NCI-H1417 (cell line): ENCODE results near the gene NEU4.
"Not testable (repeated sequence)": the region's sequence is repeated elsewhere in the genome, so short reads cannot be mapped to it uniquely, and the experiment has no call there.

Experiments used
- DNase-seq, 3 experiments: peaks; one replicate each; lab custom pipeline; 2025; lab: John Stamatoyannopoulos, UW

The NEU4 gene

DNA sequence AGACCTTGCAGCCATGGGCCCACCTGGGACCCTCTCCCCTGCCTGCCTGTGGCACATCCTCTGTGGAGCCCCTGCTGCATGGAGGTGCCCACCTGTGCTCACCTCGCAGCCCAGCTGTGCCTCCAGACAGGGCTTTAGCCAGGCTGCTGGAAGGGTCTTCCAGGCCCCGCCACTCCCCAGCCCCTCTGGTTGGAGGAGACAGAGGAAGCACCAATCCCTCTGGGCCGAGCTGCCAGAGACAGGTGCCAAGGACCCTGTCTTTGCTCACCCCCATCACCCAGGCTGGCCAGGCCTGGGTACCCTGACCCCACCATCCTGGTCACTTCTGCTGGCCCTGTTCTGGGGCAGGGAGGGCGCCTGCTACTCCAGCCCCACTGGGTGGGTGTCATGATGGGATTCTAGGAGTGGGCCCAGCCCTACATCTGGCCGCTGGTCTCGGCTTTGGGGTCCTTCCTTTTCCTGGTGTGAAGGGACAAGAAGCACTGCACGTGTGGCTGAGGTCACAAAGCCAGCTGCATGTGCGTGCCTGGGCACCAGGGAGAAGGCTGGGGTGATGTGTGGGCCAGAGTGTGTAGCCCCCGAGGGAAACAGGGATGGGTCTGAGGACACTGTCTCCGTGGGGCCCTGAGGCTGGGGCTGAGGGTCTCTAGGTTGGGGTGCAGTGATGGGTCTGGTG lies 9.3 kb upstream of the NEU4 start:
- DNase-seq = no peak

DNA sequence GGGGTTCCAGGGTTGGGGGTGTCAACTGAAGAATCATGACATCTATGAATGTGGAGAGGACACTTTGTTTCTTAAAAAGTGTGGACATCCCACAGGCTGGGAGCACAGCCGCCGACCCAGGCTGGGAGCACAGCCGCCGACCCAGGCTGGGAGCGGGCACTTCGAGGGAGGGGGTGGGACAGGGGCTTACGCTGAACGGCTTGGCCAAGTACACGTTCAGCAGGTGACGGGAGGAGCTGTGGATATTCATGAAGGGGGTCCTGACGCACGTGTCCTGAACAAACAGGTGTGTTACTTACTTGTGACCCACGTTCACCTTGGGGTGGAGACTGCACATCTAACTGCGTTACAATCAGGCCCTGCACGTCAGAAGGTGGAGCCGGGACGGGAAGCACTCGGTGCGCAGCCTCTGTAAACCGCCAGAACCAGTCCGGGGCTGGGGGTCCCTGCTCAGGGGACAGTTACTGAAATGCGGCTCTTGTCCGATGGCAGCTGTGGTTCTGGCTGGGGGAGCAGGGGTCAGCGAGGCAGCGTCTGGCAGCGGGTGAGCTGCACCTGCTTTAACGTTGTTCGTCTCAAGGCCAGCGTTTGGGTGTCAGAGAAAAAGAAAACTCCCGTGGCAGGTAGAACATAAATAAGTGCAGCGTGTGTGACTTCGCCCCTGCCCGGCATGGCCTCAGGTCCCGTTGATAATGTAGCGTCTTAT lies 8.6 kb upstream of the NEU4 start:
- DNase-seq = not testable (repeated sequence)

DNA sequence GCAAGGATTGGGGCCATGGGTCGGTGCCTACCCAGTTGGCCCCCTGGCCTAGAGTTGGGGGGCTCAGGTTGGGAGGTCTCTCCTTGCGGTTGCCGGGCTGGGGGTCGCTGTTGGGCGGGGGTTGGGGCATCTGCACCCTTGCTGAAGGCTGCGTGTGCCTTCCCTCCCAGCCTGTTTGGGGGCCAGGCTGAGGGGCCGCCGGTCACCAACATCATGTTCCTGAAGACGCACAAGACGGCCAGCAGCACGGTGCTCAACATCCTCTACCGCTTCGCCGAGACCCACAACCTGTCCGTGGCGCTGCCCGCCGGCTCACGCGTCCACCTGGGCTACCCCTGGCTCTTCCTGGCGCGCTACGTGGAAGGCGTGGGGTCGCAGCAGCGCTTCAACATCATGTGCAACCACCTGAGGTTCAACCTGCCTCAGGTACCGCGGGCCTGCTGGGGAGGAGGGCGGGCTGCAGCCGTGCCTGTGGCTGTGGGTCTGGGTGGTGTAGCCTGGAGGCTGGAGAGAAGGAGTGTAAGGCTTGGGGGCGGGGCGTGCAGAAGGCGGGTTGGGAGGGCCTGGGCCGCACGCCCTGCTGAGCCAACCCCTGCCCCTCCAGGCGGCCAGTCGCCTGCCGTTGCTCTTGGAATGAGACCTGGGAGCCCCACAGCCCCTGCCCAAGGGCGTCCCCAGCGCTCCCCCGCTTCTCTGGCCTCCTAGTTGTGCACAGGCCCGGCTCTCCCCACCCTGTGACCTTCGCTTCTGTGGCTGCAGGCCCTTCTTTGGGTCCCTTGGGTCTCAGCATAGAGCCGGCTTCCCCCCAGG lies 7.2 kb upstream of the NEU4 start:
- no peak for DNase-seq

DNA sequence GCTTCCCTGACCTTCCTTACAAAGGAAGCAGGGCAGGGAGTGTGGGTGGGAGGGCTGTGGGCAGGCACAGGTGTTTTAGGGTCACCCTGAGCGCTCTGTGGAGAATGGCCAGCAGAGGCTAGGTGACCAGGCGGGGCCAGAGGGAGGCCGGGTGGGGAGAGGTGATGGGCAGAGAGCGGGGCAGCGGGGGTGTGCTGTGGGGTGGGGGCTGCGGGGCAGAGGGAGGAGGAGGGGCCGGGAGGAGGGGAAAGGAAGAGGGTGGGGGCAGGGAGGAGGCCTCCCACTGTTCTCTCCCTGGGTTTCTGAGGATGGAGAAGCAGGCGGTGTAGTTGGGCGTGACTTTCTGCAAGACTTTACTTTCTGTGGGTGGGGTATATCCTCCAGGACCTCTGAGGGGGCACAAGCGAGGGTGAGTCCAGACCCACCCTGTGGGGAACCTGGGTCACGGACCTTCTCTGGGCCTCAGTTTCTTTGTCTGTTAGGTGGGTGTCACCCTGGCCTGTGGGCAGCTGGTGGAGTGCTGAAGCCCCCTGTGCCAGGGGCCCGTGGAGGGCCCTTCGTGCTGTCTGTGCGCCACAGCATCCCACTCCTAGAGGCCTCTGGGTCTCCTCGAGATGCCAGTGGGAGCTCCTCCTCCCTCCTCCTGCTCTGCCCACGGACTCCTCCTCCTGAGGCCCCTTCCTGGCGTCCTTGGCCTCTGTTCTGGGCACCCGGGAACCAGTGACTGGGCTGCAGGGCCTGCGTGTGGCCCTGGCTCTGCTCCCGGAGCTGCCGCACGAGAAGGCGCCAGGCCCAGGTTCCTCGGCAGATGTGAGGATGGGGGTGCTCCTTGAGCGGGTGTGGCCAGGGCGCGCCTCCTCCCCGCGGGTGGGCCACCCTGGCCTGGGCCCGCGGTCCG lies 6.3 kb upstream of the NEU4 start:
- no peak for DNase-seq

DNA sequence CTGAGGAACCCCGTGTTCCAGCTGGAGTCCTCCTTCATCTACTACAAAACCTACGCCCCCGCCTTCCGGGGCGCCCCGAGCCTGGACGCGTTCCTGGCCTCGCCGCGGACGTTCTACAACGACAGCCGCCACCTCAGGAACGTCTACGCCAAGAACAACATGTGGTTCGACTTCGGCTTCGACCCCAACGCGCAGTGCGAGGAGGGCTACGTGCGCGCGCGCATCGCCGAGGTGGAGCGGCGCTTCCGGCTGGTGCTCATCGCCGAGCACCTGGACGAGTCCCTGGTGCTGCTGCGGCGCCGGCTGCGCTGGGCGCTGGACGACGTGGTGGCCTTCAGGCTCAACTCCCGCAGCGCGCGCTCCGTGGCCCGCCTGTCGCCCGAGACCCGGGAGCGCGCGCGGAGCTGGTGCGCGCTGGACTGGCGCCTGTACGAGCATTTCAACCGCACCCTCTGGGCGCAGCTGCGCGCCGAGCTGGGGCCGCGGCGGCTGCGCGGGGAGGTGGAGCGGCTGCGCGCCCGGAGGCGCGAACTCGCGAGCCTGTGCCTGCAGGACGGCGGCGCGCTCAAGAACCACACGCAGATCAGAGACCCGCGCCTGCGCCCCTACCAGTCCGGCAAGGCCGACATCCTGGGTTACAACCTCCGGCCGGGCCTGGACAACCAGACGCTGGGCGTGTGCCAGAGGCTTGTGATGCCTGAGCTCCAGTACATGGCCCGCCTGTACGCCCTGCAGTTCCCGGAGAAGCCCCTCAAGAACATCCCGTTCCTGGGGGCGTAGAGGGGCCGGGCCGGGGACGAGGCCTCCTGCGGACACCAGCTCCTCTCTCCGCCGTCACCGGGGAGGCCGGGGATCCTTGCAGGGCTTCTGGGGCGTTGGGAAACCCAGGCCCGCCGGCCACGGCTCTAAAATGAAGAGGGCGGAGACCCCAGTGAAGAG lies 5.3 kb upstream of the NEU4 start:
- peak in 2 of 3 experiments; percentile 63 to 72 for DNase-seq

DNA sequence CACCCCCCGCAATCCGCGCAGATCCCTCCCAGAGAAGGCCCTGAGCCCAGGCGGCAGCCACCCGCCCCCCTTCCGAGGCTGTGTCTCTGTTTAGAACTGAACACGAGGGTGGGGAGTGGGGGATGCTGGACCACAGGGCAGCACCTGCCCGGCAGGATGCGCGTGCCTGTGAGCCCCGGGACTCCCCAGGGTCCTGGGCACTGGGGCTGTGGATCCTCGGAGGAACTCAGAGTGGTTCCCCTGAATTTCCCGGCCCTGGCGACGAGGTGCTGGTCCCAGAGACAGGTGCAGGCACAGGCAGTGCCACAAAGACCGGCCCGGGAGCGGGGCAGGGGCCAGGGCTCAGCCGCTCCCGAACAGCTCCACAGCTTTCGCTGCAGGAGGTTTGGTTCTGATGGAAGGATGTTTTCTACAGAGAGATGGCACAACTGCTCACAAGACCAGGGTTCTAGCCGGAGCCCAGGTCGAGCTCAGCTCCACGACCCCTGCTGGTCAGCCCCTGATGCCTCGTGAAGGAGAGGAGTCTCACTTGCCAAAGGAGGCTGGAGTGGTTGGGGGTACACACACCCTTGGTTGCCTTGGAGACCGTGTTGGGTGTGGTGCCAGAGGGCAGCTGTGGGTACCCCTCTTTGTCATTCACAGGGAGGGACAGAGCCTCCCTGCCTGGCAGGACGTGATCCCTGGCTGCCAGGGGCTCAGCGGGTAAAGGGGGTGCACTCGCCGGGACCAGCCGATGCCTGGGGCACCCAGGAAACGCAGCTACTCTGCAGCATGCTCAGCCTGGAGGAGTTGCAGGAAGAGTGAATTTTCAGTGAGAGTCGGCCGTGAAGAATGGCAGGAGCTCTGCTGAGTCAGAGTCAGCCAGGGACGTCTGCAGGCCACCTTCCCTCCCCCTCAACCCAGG lies 4.4 kb upstream of the NEU4 start:
- DNase-seq = peak in 2 of 3 experiments; percentile 16 to 33

DNA sequence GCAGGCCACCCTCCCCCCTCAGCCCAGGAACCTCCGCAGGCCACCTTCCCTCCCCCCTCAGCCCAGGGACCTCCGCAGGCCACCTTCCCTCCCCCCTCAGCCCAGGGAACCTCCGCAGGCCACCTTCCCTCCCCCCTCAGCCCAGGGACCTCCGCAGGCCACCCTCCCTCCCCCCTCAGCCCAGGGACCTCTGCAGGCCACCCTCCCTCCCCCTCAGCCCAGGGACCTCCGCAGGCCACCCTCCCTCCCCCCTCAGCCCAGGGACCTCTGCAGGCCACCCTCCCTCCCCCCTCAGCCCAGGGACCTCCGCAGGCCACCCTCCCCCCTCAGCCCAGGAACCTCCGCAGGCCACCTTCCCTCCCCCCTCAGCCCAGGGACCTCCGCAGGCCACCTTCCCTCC lies 2.8 kb upstream of the NEU4 start:
- DNase-seq = not testable (repeated sequence)

DNA sequence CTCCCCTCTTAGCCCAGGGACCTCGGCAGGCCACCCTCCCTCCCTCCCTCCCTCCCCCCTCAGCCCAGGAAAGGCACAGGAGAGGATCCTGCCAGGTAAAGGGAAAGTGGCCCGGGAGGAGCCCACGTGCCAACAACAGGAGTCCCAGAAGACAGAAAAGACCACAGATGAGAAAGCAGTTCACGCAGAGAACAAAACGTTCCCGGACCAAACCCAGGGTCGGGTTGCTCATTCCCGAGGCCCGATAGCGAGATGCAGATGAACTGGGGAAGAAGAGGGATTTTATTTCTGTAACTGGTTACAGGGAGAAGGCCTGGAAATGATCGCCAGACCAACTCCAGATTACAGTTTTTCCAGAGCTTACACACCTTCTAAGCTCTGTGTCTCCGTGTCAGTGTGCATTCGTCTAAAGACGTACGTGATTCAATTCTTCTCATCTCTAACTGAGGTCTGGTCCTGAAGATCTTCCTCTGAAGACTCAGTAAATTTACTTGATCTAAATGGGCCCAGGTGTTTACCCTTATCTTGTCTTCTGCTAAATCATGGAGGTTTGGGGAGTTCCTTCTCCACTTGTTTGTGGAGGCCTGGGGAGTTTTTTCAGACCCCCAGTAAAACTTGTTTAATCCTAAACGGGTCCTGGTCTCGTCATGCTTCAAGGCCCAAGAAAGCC lies 807 bp upstream of the NEU4 start:
- DNase-seq = peak in 1 of 3 experiments; percentile 6

DNA sequence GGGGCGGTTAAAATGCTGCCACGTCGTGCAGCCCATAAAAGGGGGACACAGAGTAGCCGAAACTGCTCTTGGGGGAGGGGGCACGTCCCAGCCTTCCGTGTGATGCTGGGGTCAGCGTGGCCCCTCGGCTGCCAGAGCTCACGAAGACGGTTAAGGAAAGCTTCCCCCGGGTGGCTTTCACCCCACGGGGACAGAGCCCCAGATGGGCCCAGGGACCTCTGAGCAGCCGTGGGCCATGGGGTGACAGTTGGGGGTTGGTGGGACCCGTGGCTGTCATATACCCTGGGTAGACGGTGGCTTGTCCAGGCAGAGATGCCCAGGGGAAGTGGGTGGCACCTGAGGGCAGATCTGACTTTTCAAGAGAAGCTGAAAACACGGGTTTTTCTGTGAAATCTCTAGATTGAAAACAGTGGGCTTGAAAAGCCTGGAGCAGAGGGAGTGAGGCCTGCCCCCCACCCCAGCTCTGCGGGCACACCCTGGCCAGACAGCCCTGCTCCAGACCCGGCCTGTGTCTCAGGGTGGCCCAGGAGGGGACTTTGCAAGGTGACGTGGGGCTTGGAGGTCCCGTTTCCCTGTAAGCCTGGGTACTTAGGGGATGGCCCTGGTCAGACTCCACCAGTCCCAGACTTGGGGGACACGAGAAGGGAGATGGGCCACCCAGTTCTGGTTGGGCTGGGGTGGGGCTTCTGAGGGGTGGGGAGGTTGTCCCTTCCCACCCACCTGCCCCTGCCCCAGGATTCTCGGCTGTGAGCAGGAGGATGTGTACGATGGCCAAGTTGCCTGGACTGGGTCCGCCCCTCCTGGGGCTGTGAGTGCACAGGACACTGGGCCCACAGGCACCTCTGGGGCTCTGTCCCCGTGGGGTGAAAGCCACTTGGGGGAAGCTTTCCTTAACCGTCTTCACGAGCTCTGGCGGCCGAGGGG lies 652 bp downstream of the NEU4 start:
- no peak for DNase-seq

DNA sequence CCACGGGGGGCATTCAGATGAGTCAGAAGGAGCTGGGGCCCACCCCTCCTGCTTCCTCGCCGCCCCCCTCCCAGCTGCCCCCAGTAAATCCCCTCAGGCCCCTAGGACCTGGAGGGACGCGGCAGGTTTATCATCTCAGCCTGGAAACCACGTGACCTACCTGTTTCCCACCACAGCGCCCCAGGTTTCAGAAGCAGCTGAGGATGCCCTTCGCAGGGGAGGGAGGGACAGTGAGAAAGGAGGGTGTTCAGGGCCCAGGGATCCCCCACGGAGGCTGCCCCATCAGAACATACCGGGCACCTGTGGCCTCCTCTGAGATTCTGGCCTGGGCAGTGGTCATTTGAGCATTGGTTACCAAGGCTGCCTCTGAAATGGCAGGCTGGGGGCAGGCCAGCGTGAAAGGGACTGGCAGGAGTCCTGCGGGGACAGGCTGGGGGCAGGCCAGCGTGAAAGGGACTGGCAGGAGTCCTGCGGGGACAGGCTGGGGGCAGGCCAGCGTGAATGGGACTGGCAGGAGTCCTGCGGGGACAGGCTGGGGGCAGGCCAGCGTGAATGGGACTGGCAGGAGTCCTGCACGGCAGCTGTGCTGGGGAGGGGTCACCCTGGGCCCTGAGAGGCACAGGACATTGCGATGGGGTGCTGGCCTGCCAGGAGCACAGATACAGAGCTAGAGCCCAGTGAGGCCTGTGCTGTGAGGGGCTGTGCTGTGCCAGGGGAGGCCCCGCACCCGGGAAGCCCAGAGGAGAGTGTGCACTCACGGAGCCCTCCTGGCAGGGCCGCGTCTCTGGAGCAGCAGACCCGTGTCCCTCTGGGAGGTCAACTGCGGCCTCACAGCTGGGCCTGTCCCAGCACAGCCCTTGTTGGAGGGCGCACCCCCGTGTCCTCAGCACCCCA lies 1.6 kb downstream of the NEU4 start:
- DNase-seq = no peak

DNA sequence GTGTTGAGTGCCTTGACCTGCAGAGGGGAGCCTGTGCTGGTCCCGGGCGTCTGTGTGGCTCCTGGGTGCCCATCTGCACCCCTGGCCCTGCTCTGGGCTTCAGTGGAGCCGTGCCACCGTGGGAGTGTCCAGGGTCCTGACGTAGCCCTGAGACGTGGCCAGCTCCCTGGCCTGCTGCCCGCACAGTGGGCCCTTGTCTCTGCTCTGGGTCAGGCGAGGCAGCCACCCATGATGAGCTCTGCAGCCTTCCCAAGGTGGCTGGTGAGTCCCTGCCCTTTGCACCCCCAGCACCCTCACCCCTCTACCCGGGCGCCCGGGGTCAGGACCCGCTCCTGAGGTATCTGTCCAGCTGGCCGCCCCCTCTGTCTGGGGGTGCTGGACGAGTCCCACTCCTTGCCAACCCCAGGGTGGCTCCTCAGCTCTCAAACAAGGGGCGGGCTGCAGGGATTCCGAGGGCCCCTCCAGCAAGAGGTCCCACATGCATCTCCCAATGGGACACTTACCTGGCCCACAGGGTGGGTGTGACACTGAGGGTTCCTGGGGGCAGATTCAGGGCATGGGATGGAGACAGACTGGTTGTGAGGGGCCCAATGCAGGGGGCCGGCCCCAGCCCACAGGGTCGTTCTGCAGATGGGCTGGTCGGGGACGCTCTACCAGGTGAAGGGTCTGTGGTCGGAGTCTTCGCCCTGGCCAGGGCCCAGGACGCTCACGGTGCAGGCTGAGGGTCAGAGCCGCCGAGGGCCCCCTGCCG lies 2.4 kb downstream of the NEU4 start:
- no peak for DNase-seq

DNA sequence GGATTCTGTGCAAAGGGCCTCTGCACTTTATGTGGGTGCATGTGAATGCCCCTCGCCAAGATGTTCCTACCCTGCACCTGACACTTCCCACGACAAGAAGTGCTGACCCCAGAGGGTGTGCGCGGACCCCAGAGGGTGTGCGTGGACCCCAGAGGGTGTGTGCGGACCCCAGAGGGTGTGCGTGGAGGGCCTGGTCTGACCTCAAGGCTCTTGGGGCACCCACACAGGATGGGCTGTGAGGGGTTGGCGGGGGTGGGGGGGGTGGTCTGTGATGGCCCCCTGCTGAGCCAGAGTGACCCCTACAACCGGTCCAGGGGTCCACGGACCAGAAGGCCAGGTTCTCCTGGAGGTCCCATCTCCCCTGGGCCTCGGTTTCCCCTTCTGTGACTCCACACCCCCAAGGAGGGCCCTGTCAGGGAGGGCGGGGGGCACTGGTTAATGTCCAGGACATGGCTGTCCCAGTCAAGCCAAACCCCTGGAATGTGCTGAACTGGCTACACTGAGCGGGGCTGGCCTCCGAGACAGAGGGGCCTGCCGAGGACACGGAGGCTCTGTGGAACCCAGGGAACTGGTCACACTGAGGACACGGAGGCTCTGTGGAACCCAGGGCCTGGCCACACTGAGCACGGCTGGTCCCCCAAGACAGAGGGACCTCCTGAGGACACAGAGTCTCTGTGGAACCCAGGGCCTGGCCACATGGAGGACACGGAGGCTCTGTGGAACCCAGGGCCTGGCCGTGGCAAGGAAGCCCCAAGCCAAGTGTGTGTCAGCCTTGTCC lies 3.1 kb downstream of the NEU4 start:
- DNase-seq = no peak

DNA sequence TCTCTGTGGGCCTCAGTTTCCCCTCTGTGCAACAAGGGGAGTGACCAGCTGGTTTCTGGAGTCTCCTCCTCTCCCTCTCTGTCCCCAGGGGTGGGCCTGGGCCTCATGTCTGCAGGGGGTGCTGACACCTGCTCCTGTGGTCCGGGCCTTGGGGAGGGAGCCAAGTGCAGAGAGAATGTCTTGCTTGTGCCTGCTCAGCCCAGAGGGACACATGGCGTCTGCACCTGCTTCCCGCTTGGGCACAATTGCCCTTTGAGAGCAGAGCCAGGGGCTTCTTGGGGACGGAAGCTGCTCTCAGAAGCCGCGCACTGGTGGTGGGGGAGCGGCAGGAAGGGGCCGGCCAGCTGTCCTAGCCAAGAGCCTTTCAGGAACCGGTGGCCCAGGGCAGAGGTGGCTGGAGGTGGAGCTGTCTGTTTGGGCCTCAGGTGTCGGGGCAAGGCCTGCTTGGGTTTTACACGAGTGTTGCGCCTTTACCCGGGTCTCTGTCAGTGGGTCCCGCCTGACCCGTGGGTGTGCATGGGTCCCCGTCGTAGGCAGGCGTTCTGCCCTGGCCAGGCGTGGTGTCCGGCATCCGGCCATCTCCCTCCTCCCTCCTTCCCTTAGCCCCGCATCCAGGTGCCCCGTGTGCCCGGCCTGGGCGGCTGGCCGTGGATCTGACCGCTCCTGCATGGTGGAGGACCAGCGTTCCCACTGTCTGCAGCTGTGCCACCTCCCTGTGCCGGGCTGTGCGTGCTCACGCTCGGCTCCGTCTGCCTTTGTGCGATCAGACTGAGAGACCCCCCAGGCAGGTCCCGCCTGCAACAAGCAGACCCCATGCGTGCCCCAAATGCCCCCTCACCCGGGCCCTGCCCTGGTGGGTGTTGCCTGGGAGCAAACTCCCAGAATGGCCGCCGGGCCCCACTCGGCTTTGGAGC lies 4.0 kb downstream of the NEU4 start:
- DNase-seq = no peak

DNA sequence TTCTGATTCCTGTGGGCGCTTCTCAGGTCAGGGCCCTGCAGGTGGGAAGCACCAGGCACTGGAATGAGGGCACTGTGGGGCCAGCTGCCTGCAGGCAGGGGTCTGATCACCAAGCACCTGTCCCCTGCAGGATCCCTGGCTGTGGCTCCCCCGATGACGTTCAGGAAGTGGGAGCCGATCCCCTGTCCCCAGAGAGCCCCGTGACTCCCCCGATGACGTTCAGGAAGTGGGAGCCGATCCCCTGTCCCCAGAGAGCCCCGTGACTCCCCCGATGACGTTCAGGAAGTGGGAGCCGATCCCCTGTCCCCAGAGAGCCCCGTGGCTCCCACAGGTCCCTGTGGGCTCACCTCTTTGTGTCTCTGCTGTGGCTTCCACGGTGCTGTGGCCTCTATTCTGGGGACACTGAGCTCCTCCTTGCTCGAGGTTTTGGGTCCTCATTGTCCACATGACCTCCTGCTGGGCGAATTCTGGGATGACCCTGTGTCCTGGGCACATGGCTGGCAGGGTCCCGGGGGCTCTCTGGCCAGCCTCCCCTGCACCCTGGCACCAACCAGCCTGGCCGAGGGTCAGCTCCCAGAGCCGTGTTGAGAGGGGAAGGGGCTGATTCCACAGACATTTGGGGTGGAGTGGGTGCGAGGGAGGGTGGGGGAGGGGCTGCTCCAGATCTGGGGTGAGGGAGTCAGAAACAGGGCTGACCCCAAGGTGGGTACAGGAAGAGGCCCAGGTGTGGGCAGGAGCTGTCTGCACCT lies 4.8 kb downstream of the NEU4 start:
- no peak for DNase-seq
